Activated naive CD8-positive, alpha-beta T cell treated with anti-CD3 and anti-CD28 coated beads, Interleukin-2, amount 10 ng/mL, durations not matched to agents 7 days and 5 days (primary cell): ENCODE data around the gene ZBTB34. TPM values are rescaled to one million over a fixed set of nuclear protein-coding genes. Genes with fewer than 3 reads are reported as not detected.
A peak's percentile ranks its signal among the peaks of the same experiment; 100 is the strongest.
"Not testable (repeated sequence)": the region's sequence is repeated elsewhere in the genome, so short reads cannot be mapped to it uniquely, and the experiment has no call there.

ENCODE experiments used
- ATAC-seq: fragments of 150-1000 bp; cut with Tn5 transposase; one replicate; pipeline ENCODE4 v1.10.0; 2021; ENCODE audit warnings: low read depth, moderate library complexity
- POLR2A ChIA-PET: fragments of 350-600 bp; sonication (Branson Sonifier 250); formaldehyde crosslinking; loops from one replicate; lab custom pipeline; 2021; ENCODE audit warnings: antibody characterized with exemption; lab: Charles Lee
- DNase-seq: peaks from one replicate; pipeline ENCODE4 v3.0.0; 2021
- H3K27ac Mint-ChIP-seq: one replicate; pipeline ENCODE4 v1.8.0; 2022; ENCODE audit warnings: mild to moderate bottlenecking, mixed read lengths
- H3K27me3 Mint-ChIP-seq: one replicate; pipeline ENCODE4 v1.8.0; 2022; ENCODE audit warnings: mild to moderate bottlenecking, moderate library complexity, mixed read lengths
- H3K36me3 Mint-ChIP-seq: one replicate; pipeline ENCODE4 v1.8.0; 2021; ENCODE audit warnings: mild to moderate bottlenecking, mixed read lengths
- H3K4me1 Mint-ChIP-seq: one replicate; pipeline ENCODE4 v1.8.0; 2021; ENCODE audit warnings: mixed read lengths
- H3K4me3 Mint-ChIP-seq: one replicate; pipeline ENCODE4 v1.8.0; 2022; ENCODE audit warnings: mild to moderate bottlenecking, moderate library complexity, mixed read lengths
- H3K9me3 Mint-ChIP-seq: one replicate; pipeline ENCODE4 v1.8.0; 2021; ENCODE audit warnings: mixed read lengths
- total RNA-seq, 2 experiments: library from RNA; stranded (reverse); gene quantifications; one replicate each; pipeline ENCODE4 v1.2.3, GENCODE V29; 2021

Gene ZBTB34
- 10 to 100 TPM in 1 of 2 experiments, 1 to 10 TPM in 1; 9.8 to 10.5 TPM for total RNA-seq

- peak; percentile 74 for ATAC-seq
- Mint-ChIP-seq H3K9me3 (no peaks in the 10 kb centered on the region), H3K27me3 (peaks cover 25% of the 10 kb centered on the region), H3K27ac (peak within 1 kb of the TSS; percentile 89), H3K36me3 (peaks cover 4% of the 10 kb centered on the region), H3K4me1 (peaks cover 27% of the 10 kb centered on the region), H3K4me3 (peak within 1 kb of the TSS; percentile 91)
- DNase-seq, result peak; percentile 92
- POLR2A ChIA-PET, result interaction anchor here (0.9 to 2.2 kb wide), 3 partner anchors 54 to 591 kb away, joined by 3 to 10 read pairs (median 6); partner anchors contain the start of genes LRSAM1, RALGPS1, RPL12 and ZBTB43
Measured at GRCh38 chr9:126860077-126860756, at the start of gene ZBTB34. Gene ZBTB34 (plus strand): TSS chr9:126860639. CDS start chr9:126879400, 18,761 bp downstream.

- Mint-ChIP-seq H3K9me3 (peaks cover 4% of the 10 kb centered on the region), H3K27ac (no peak overlapping the region), H3K27me3 (no peaks in the 10 kb centered on the region), H3K36me3 (peaks cover 52% of the 10 kb centered on the region), H3K4me1 (peaks cover 7% of the 10 kb centered on the region), H3K4me3 (no peak overlapping the region)
- POLR2A ChIA-PET, result no interaction called here
- ATAC-seq, result no peak
- no peak for DNase-seq
Measured at GRCh38 chr9:126813072-126813471, 47.4 kb upstream of the ZBTB34 start.

GRCh38 chr9:126814091-126814490, 46.3 kb upstream of the ZBTB34 start:
- DNase-seq (no peak), ATAC-seq (no peak)
- POLR2A ChIA-PET, result no interaction called here
- Mint-ChIP-seq H3K27ac (no peak overlapping the region), H3K4me1 (peaks cover 6% of the 10 kb centered on the region), H3K4me3 (no peak overlapping the region), H3K27me3 (no peaks in the 10 kb centered on the region), H3K36me3 (peaks cover 63% of the 10 kb centered on the region), H3K9me3 (peaks cover 9% of the 10 kb centered on the region)

GRCh38 chr9:126817615-126818014, 42.8 kb upstream of the ZBTB34 start:
- POLR2A ChIA-PET, result not testable (repeated sequence)
- H3K4me1 Mint-ChIP-seq, result peaks cover 13% of the 10 kb centered on the region
- H3K9me3 Mint-ChIP-seq, result peaks cover 15% of the 10 kb centered on the region

GRCh38 chr9:126818482-126818881, 42.0 kb upstream of the ZBTB34 start:
- H3K27ac Mint-ChIP-seq, result no peak overlapping the region
- peaks cover 13% of the 10 kb centered on the region for H3K4me1 Mint-ChIP-seq
- ATAC-seq (no peak), DNase-seq (no peak)
- no peak overlapping the region for H3K4me3 Mint-ChIP-seq
- POLR2A ChIA-PET, result no interaction called here
- H3K36me3 Mint-ChIP-seq, result peaks cover 75% of the 10 kb centered on the region
- H3K27me3 Mint-ChIP-seq, result no peaks in the 10 kb centered on the region
- H3K9me3 Mint-ChIP-seq, result peaks cover 15% of the 10 kb centered on the region

More at GRCh38 chr9:126817615-126818014, 42.8 kb upstream of the ZBTB34 start:
- not testable (repeated sequence) for H3K4me3 Mint-ChIP-seq, H3K27ac Mint-ChIP-seq, ATAC-seq, DNase-seq, H3K27me3 Mint-ChIP-seq
- H3K36me3 Mint-ChIP-seq, result peaks cover 79% of the 10 kb centered on the region

- Mint-ChIP-seq H3K4me3 (no peak overlapping the region), H3K27me3 (no peaks in the 10 kb centered on the region), H3K9me3 (peaks cover 14% of the 10 kb centered on the region), H3K4me1 (peaks cover 13% of the 10 kb centered on the region), H3K36me3 (peaks cover 71% of the 10 kb centered on the region), H3K27ac (no peak overlapping the region)
- no peak for ATAC-seq
- no peak for DNase-seq
- POLR2A ChIA-PET, result interaction anchor here (1.7 kb wide), 1 partner anchor 14 kb away, joined by 11 read pairs; the partner anchor contains the start of gene ZBTB43
Measured at GRCh38 chr9:126819482-126819881, 41.0 kb upstream of the ZBTB34 start.

- H3K9me3 Mint-ChIP-seq, result peaks cover 12% of the 10 kb centered on the region
- no peaks in the 10 kb centered on the region for H3K27me3 Mint-ChIP-seq
- no peak overlapping the region for H3K4me3 Mint-ChIP-seq
- peaks cover 11% of the 10 kb centered on the region for H3K4me1 Mint-ChIP-seq
- ATAC-seq, result no peak
- no peak for DNase-seq
- peaks cover 54% of the 10 kb centered on the region for H3K36me3 Mint-ChIP-seq
- POLR2A ChIA-PET, result interaction anchor here (0.6 kb wide), 1 partner anchor 13 kb away, joined by 3 read pairs; no protein-coding TSS in a partner anchor
- H3K27ac Mint-ChIP-seq, result no peak overlapping the region
Measured at GRCh38 chr9:126822278-126822677, 38.2 kb upstream of the ZBTB34 start.

GRCh38 chr9:126822873-126823272, 37.6 kb upstream of the ZBTB34 start:
- no peak overlapping the region for H3K4me3 Mint-ChIP-seq
- peaks cover 12% of the 10 kb centered on the region for H3K9me3 Mint-ChIP-seq
- H3K36me3 Mint-ChIP-seq, result peaks cover 49% of the 10 kb centered on the region
- ATAC-seq, result no peak
- peaks cover 11% of the 10 kb centered on the region for H3K4me1 Mint-ChIP-seq
- DNase-seq, result no peak
- H3K27ac Mint-ChIP-seq, result no peak overlapping the region
- POLR2A ChIA-PET, result no interaction called here
- no peaks in the 10 kb centered on the region for H3K27me3 Mint-ChIP-seq

GRCh38 chr9:126824052-126824451, 36.4 kb upstream of the ZBTB34 start:
- H3K27me3 Mint-ChIP-seq, POLR2A ChIA-PET: not testable (repeated sequence)

GRCh38 chr9:126827227-126827626, 33.2 kb upstream of the ZBTB34 start:
- Mint-ChIP-seq H3K27me3 (no peaks in the 10 kb centered on the region), H3K9me3 (no peaks in the 10 kb centered on the region), H3K4me1 (peaks cover 13% of the 10 kb centered on the region), H3K27ac (no peak overlapping the region), H3K4me3 (no peak overlapping the region), H3K36me3 (peaks cover 18% of the 10 kb centered on the region)
- POLR2A ChIA-PET, result no interaction called here
- ATAC-seq (no peak), DNase-seq (no peak)

More at GRCh38 chr9:126824052-126824451, 36.4 kb upstream of the ZBTB34 start:
- not testable (repeated sequence) for DNase-seq, ATAC-seq, H3K4me1 Mint-ChIP-seq, H3K9me3 Mint-ChIP-seq, H3K27ac Mint-ChIP-seq, H3K4me3 Mint-ChIP-seq
- H3K36me3 Mint-ChIP-seq, result peaks cover 40% of the 10 kb centered on the region

GRCh38 chr9:126829035-126829434, 31.4 kb upstream of the ZBTB34 start:
- Mint-ChIP-seq H3K27me3 (no peaks in the 10 kb centered on the region), H3K4me1 (peaks cover 15% of the 10 kb centered on the region), H3K9me3 (no peaks in the 10 kb centered on the region), H3K4me3 (no peak overlapping the region), H3K27ac (no peak overlapping the region), H3K36me3 (peaks cover 27% of the 10 kb centered on the region)
- no peak for DNase-seq
- ATAC-seq, result no peak
- POLR2A ChIA-PET, result no interaction called here

GRCh38 chr9:126830827-126831226, 29.6 kb upstream of the ZBTB34 start:
- Mint-ChIP-seq H3K27me3 (no peaks in the 10 kb centered on the region), H3K36me3 (peaks cover 35% of the 10 kb centered on the region), H3K4me1 (peaks cover 24% of the 10 kb centered on the region), H3K9me3 (no peaks in the 10 kb centered on the region), H3K27ac (peak overlapping the region; percentile 50), H3K4me3 (peak overlapping the region; percentile 1)
- POLR2A ChIA-PET, result interaction anchor here (1.5 kb wide), 1 partner anchor 26 kb away, joined by 4 read pairs; the partner anchor contains the start of gene ZBTB43
- ATAC-seq (peak; percentile 79), DNase-seq (no peak)

- peaks cover 35% of the 10 kb centered on the region for H3K36me3 Mint-ChIP-seq
- ATAC-seq (no peak), DNase-seq (no peak)
- no peaks in the 10 kb centered on the region for H3K27me3 Mint-ChIP-seq
- no peak overlapping the region for H3K4me3 Mint-ChIP-seq
- peaks cover 28% of the 10 kb centered on the region for H3K4me1 Mint-ChIP-seq
- no peaks in the 10 kb centered on the region for H3K9me3 Mint-ChIP-seq
- H3K27ac Mint-ChIP-seq, result no peak overlapping the region
- POLR2A ChIA-PET, result no interaction called here
Measured at GRCh38 chr9:126832440-126832839, 28.0 kb upstream of the ZBTB34 start.

GRCh38 chr9:126833020-126833419, 27.4 kb upstream of the ZBTB34 start:
- no peak overlapping the region for H3K4me3 Mint-ChIP-seq
- no peak for ATAC-seq
- no peaks in the 10 kb centered on the region for H3K9me3 Mint-ChIP-seq
- DNase-seq, result no peak
- H3K27ac Mint-ChIP-seq, result no peak overlapping the region
- peaks cover 28% of the 10 kb centered on the region for H3K4me1 Mint-ChIP-seq
- H3K27me3 Mint-ChIP-seq, result no peaks in the 10 kb centered on the region
- peaks cover 35% of the 10 kb centered on the region for H3K36me3 Mint-ChIP-seq
- POLR2A ChIA-PET, result no interaction called here
